Brain pericyte (primary cell): ENCODE results near the gene CXCL16.
"Not testable (repeated sequence)": the region's sequence is repeated elsewhere in the genome, so short reads cannot be mapped to it uniquely, and the experiment has no call there.

Experiments used
- DNase-seq: peaks from one replicate; pipeline ENCODE4 v3.0.0-alpha.2; 2012; ENCODE audit warnings: low read depth, low spot score

The CXCL16 gene

DNA sequence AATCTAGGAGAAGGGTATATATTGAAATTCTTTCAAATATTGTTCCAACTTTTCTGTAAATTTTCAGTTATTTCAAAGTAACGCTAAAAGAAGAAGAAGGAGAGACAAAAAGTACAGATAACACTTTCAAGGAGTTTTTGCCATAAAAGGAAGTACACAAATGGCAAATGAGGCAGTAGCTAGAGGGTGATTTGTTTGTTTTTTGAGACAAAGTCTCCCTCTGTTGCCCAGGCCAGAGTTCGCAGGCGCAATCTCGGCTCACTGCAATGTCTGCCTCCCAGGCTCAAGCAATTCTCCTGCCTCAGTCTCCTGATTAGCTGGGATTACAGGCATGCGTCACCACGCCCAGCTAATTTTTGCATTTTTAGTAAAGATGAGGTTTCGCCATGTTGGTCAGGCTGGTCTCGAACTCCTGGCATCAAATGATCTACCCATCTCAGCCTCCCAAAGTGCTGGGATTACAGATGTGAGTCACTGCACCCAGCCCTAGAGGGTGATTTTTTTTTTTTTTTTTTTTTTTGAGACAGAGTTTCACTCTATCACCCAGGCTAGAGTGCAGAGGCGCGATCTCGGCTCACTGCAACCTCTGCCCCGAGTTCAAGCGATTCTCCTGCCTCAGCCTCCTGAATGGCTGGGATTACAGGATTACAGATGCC is 40.2 kb downstream of the CXCL16 start:
- not testable (repeated sequence) for DNase-seq

- DNase-seq, result no peak
These were observed 43.3 kb downstream of the CXCL16 start for GRCh38 chr17:4696437-4696805.

DNA sequence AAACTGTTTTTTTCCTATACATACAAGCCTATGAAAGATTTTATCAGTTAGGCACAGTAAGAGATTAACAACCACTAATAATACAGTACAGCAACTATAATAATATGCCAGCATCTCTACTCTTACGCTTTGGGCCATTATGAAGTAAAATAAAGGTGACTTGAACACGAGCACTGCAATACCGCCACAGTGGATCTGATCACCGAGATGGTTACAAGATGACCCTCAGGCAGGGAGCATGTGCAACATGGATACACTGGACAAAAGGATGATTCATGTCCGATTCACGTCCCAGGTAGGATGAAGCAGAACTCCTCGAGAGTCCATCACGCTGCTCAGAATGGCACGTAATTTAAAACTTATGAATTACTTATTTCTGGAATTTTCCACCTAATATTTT is 46.3 kb downstream of the CXCL16 start:
- no peak for DNase-seq

DNA sequence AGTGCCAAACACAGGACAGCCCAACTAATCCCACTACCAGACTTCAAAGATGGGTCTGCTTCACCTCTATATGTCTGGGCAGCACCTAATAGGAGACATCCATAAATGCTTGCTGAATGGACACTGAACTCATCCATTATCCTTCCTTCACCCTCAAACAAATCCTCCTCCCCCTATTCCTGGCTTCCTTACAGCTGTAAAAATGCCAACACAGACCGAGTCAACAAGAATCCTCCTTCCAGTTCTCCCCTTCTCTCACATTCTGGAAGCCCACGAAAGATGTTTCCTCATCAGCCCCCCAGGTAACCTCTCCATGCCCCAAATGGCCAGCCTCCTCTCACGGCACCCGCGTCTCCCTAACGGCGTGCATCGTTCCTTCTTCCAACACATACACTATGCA is 48.0 kb downstream of the CXCL16 start:
- DNase-seq, result no peak

- DNase-seq, result no peak
These were observed 49.0 kb downstream of the CXCL16 start for GRCh38 chr17:4690745-4691144.

GRCh38 chr17:4689872-4690271 is 49.9 kb downstream of the CXCL16 start:
- not testable (repeated sequence) for DNase-seq

- DNase-seq, result not testable (repeated sequence)
These were observed 56.0 kb downstream of the CXCL16 start for GRCh38 chr17:4683739-4684138.
